ENCODE data around the gene RABEP2.
"Not testable (repeated sequence)": the region's sequence is repeated elsewhere in the genome, so short reads cannot be mapped to it uniquely, and the experiment has no call there.

RABEP2 gene

GRCh38 chr16:28935346-28935745, 10.3 kb upstream of the RABEP2 start:
- FAIRE-seq (no peak), DNase-seq (ENCODE audit: insufficient read length, low spot score) (no peak)

GRCh38 chr16:28933171-28933570, 8.1 kb upstream of the RABEP2 start:
- FAIRE-seq, result peak; percentile 53
- no peak for DNase-seq (ENCODE audit: insufficient read length, low spot score)

GRCh38 chr16:28932339-28933141, 7.5 kb upstream of the RABEP2 start:
- DNase-seq (ENCODE audit: insufficient read length, low spot score), result no peak
- FAIRE-seq, result no peak

- peak; percentile 86 for FAIRE-seq
- DNase-seq (ENCODE audit: insufficient read length, low spot score), result no peak
These were observed 6.8 kb upstream of the RABEP2 start, which contains the start of gene CD19 for GRCh38 chr16:28931801-28932225. TSS of gene CD19 (plus strand) at chr16:28931971. CDS start at chr16:28932001, 30 bp downstream.

- DNase-seq (ENCODE audit: insufficient read length, low spot score) (no peak), FAIRE-seq (peak; percentile 82)
These were observed 5.6 kb upstream of the RABEP2 start for GRCh38 chr16:28930652-28931051.

- DNase-seq (ENCODE audit: insufficient read length, low spot score) (no peak), FAIRE-seq (no peak)
These were observed 5.2 kb upstream of the RABEP2 start for GRCh38 chr16:28930203-28930602.

GRCh38 chr16:28927815-28928214, 2.8 kb upstream of the RABEP2 start:
- no peak for DNase-seq (ENCODE audit: insufficient read length, low spot score)
- FAIRE-seq, result no peak

- not testable (repeated sequence) for FAIRE-seq; DNase-seq (ENCODE audit: insufficient read length, low spot score)
These were observed 1.2 kb upstream of the RABEP2 start for GRCh38 chr16:28926284-28926683.

GRCh38 chr16:28925386-28926228, 569 bp upstream of the RABEP2 start:
- FAIRE-seq, result peak; percentile 79
- no peak for DNase-seq (ENCODE audit: insufficient read length, low spot score)

GRCh38 chr16:28924399-28924761, 658 bp downstream of the RABEP2 start:
- FAIRE-seq (no peak), DNase-seq (ENCODE audit: insufficient read length, low spot score) (no peak)

- FAIRE-seq (peak; percentile 92), DNase-seq (ENCODE audit: insufficient read length, low spot score) (peak; percentile 67)
These were observed 1.2 kb downstream of the RABEP2 start for GRCh38 chr16:28923652-28924398.

- no peak for FAIRE-seq
- no peak for DNase-seq (ENCODE audit: insufficient read length, low spot score)
These were observed 1.8 kb downstream of the RABEP2 start for GRCh38 chr16:28923231-28923587.

GRCh38 chr16:28918698-28919097, 6.3 kb downstream of the RABEP2 start:
- no peak for DNase-seq (ENCODE audit: insufficient read length, low spot score)
- no peak for FAIRE-seq

- DNase-seq (ENCODE audit: insufficient read length, low spot score) (no peak), FAIRE-seq (no peak)
These were observed 7.9 kb downstream of the RABEP2 start for GRCh38 chr16:28917095-28917494.

GRCh38 chr16:28915181-28915580, 9.9 kb downstream of the RABEP2 start:
- no peak for FAIRE-seq
- no peak for DNase-seq (ENCODE audit: insufficient read length, low spot score)

- no peak for DNase-seq (ENCODE audit: insufficient read length, low spot score)
These were observed 10.9 kb downstream of the RABEP2 start for GRCh38 chr16:28913946-28914724.

GRCh38 chr16:28912558-28912957, 12.5 kb downstream of the RABEP2 start:
- no peak for FAIRE-seq
- DNase-seq (ENCODE audit: insufficient read length, low spot score), result no peak

More at GRCh38 chr16:28913946-28914724, 10.9 kb downstream of the RABEP2 start:
- FAIRE-seq, result no peak

GRCh38 chr16:28910086-28911031, 14.7 kb downstream of the RABEP2 start:
- no peak for DNase-seq (ENCODE audit: insufficient read length, low spot score)
- no peak for FAIRE-seq

GRCh38 chr16:28905800-28906372, 19.2 kb downstream of the RABEP2 start:
- FAIRE-seq, result no peak
- DNase-seq (ENCODE audit: insufficient read length, low spot score), result no peak
